Measurements from ENCODE around the gene PJVK.

Gene PJVK

GRCh38 chr2:178502751-178503150, 51.6 kb downstream of the PJVK start:
- no peak overlapping the region for H3K27ac ChIP-seq (ENCODE audit: insufficient read depth, low read depth, low read length, poor library complexity, severe bottlenecking)
- H3K27me3 ChIP-seq (ENCODE audit: control insufficient read depth, insufficient read depth, low read length, poor library complexity, severe bottlenecking): no peaks in the 10 kb centered on the region
- peaks cover 17% of the 10 kb centered on the region for H3K36me3 ChIP-seq (ENCODE audit: control insufficient read depth, insufficient read depth, low read length)
- H3K4me1 ChIP-seq (ENCODE audit: control insufficient read depth, insufficient read depth, low read length): no peaks in the 10 kb centered on the region
- no peaks in the 10 kb centered on the region for H3K9me3 ChIP-seq (ENCODE audit: control insufficient read depth, low read length)
- 73 to 74% methylated on average over 4 of the region's 4 CpGs for WGBS, 2 experiments
- H3K4me3 ChIP-seq (ENCODE audit: insufficient read depth, low read depth, low read length): no peak overlapping the region

GRCh38 chr2:178506101-178506500, 54.9 kb downstream of the PJVK start:
- peaks cover 12% of the 10 kb centered on the region for H3K36me3 ChIP-seq (ENCODE audit: control insufficient read depth, insufficient read depth, low read length)
- H3K27me3 ChIP-seq (ENCODE audit: control insufficient read depth, insufficient read depth, low read length, poor library complexity, severe bottlenecking): no peaks in the 10 kb centered on the region
- H3K4me1 ChIP-seq (ENCODE audit: control insufficient read depth, insufficient read depth, low read length): no peaks in the 10 kb centered on the region
- no peaks in the 10 kb centered on the region for H3K9me3 ChIP-seq (ENCODE audit: control insufficient read depth, low read length)
- H3K4me3 ChIP-seq (ENCODE audit: insufficient read depth, low read depth, low read length): no peak overlapping the region
- 89 to 95% methylated on average over 1 of the region's 1 CpG for WGBS, 2 experiments
- H3K27ac ChIP-seq (ENCODE audit: insufficient read depth, low read depth, low read length, poor library complexity, severe bottlenecking): no peak overlapping the region

GRCh38 chr2:178506524-178506923, 55.3 kb downstream of the PJVK start:
- H3K36me3 ChIP-seq (ENCODE audit: control insufficient read depth, insufficient read depth, low read length): peaks cover 12% of the 10 kb centered on the region
- no peaks in the 10 kb centered on the region for H3K4me1 ChIP-seq (ENCODE audit: control insufficient read depth, insufficient read depth, low read length)
- H3K4me3 ChIP-seq (ENCODE audit: insufficient read depth, low read depth, low read length): no peak overlapping the region
- no peak overlapping the region for H3K27ac ChIP-seq (ENCODE audit: insufficient read depth, low read depth, low read length, poor library complexity, severe bottlenecking)
- no peaks in the 10 kb centered on the region for H3K9me3 ChIP-seq (ENCODE audit: control insufficient read depth, low read length)
- WGBS, 2 experiments: 75 to 78% methylated on average over 1 to 2 of the region's 2 CpGs
- H3K27me3 ChIP-seq (ENCODE audit: control insufficient read depth, insufficient read depth, low read length, poor library complexity, severe bottlenecking): no peaks in the 10 kb centered on the region

- WGBS, 2 experiments: 80 to 100% methylated on average over 1 of the region's 1 CpG
- peaks cover 8% of the 10 kb centered on the region for H3K36me3 ChIP-seq (ENCODE audit: control insufficient read depth, insufficient read depth, low read length)
- H3K27ac ChIP-seq (ENCODE audit: insufficient read depth, low read depth, low read length, poor library complexity, severe bottlenecking): no peak overlapping the region
- H3K4me1 ChIP-seq (ENCODE audit: control insufficient read depth, insufficient read depth, low read length): no peaks in the 10 kb centered on the region
- no peaks in the 10 kb centered on the region for H3K9me3 ChIP-seq (ENCODE audit: control insufficient read depth, low read length)
- H3K4me3 ChIP-seq (ENCODE audit: insufficient read depth, low read depth, low read length): no peak overlapping the region
- no peaks in the 10 kb centered on the region for H3K27me3 ChIP-seq (ENCODE audit: control insufficient read depth, insufficient read depth, low read length, poor library complexity, severe bottlenecking)
These were observed 55.8 kb downstream of the PJVK start for GRCh38 chr2:178506949-178507348.

- Histone ChIP-seq H3K9me3 (ENCODE audit: control insufficient read depth, low read length) (no peaks in the 10 kb centered on the region), H3K4me1 (ENCODE audit: control insufficient read depth, insufficient read depth, low read length) (no peaks in the 10 kb centered on the region), H3K4me3 (ENCODE audit: insufficient read depth, low read depth, low read length) (no peak overlapping the region), H3K27ac (ENCODE audit: insufficient read depth, low read depth, low read length, poor library complexity, severe bottlenecking) (no peak overlapping the region), H3K27me3 (ENCODE audit: control insufficient read depth, insufficient read depth, low read length, poor library complexity, severe bottlenecking) (no peaks in the 10 kb centered on the region), H3K36me3 (ENCODE audit: control insufficient read depth, insufficient read depth, low read length) (peaks cover 1% of the 10 kb centered on the region)
- WGBS, 2 experiments: 94% methylated on average over 2 of the region's 2 CpGs; no CpG with 5 or more reads in 1 of the 2 experiments
These were observed 57.5 kb downstream of the PJVK start for GRCh38 chr2:178508646-178509045.

- H3K27me3 ChIP-seq (ENCODE audit: control insufficient read depth, insufficient read depth, low read length, poor library complexity, severe bottlenecking): no peaks in the 10 kb centered on the region
- no peaks in the 10 kb centered on the region for H3K9me3 ChIP-seq (ENCODE audit: control insufficient read depth, low read length)
- no peaks in the 10 kb centered on the region for H3K4me1 ChIP-seq (ENCODE audit: control insufficient read depth, insufficient read depth, low read length)
- H3K4me3 ChIP-seq (ENCODE audit: insufficient read depth, low read depth, low read length): no peak overlapping the region
- no peaks in the 10 kb centered on the region for H3K36me3 ChIP-seq (ENCODE audit: control insufficient read depth, insufficient read depth, low read length)
- no peak overlapping the region for H3K27ac ChIP-seq (ENCODE audit: insufficient read depth, low read depth, low read length, poor library complexity, severe bottlenecking)
- WGBS, 2 experiments: 92 to 98% methylated on average over 5 to 6 of the region's 6 CpGs
These were observed 59.2 kb downstream of the PJVK start for GRCh38 chr2:178510384-178510783.
